WTC11 (cell line): ENCODE results near the gene LHX4. TPM values are rescaled to one million over a fixed set of nuclear protein-coding genes. Genes with fewer than 3 reads are reported as not detected.
A peak's percentile ranks its signal among the peaks of the same experiment; 100 is the strongest.

Experiments
- ATF2 ChIP-seq: sonication (generic); formaldehyde crosslinking; IDR thresholded peaks from 2 replicates; pipeline ENCODE4 v1.8.1; 2022; ENCODE audit warnings: low read depth, missing genetic modification reagents, borderline replicate concordance
- CREB1 ChIP-seq: sonication (generic); formaldehyde crosslinking; IDR thresholded peaks from 2 replicates; pipeline ENCODE4 v1.8.0; 2023; ENCODE audit warnings: mild to moderate bottlenecking, missing genetic modification reagents
- FOXK1 ChIP-seq: sonication (generic); formaldehyde crosslinking; IDR thresholded peaks from 2 replicates; pipeline ENCODE4 v1.8.0; 2022; ENCODE audit warnings: mild to moderate bottlenecking, moderate library complexity, missing genetic modification reagents
- FOXP1 ChIP-seq: sonication (generic); formaldehyde crosslinking; IDR thresholded peaks from 2 replicates; pipeline ENCODE4 v1.8.0; 2022; ENCODE audit warnings: missing genetic modification reagents, mild to moderate bottlenecking, moderate library complexity, borderline replicate concordance
- IRF2 ChIP-seq: sonication (generic); formaldehyde crosslinking; IDR thresholded peaks from 2 replicates; pipeline ENCODE4 v1.8.0; 2022; ENCODE audit warnings: low read depth, missing genetic modification reagents, borderline replicate concordance
- MXD4 ChIP-seq: fragments of 250-450 bp; sonication (Bioruptor Pico); IDR thresholded peaks from 2 replicates; pipeline ENCODE4 v1.8.0; 2021; ENCODE audit warnings: mild to moderate bottlenecking, moderate library complexity, borderline replicate concordance
- NFATC4 ChIP-seq: fragments of 250-450 bp; sonication (Bioruptor Pico); IDR thresholded peaks from 2 replicates; pipeline ENCODE4 v1.9.0; 2021; ENCODE audit warnings: mild to moderate bottlenecking
- NR2C2 ChIP-seq: sonication (generic); formaldehyde crosslinking; IDR thresholded peaks from 2 replicates; pipeline ENCODE4 v1.8.0; 2022; ENCODE audit warnings: mild to moderate bottlenecking, missing genetic modification reagents
- NR3C1 ChIP-seq: sonication (generic); formaldehyde crosslinking; conservative IDR thresholded peaks from 2 replicates; pipeline ENCODE4 v1.8.1; 2023; ENCODE audit warnings: low read depth, mild to moderate bottlenecking, missing genetic modification reagents
- PRRX2 ChIP-seq: fragments of 250-450 bp; sonication (Bioruptor Pico); IDR thresholded peaks from 2 replicates; pipeline ENCODE4 v1.8.0; 2021; ENCODE audit warnings: mild to moderate bottlenecking
- SMAD3 ChIP-seq: sonication (generic); formaldehyde crosslinking; IDR thresholded peaks from 2 replicates; pipeline ENCODE4 v1.8.0; 2022; ENCODE audit warnings: missing genetic modification reagents, mild to moderate bottlenecking, borderline replicate concordance
- SP1 ChIP-seq: sonication (generic); formaldehyde crosslinking; conservative IDR thresholded peaks from 2 replicates; pipeline ENCODE4 v1.8.1; 2022; ENCODE audit warnings: missing genetic modification reagents
- TCF7 ChIP-seq: sonication (generic); formaldehyde crosslinking; IDR thresholded peaks from 2 replicates; pipeline ENCODE4 v1.8.0; 2022; ENCODE audit warnings: mild to moderate bottlenecking, low read depth, missing genetic modification reagents, moderate library complexity
- USF2 ChIP-seq: sonication (generic); formaldehyde crosslinking; IDR thresholded peaks from 2 replicates; pipeline ENCODE4 v1.8.1; 2023; ENCODE audit warnings: mild to moderate bottlenecking, missing genetic modification reagents, moderate library complexity
- ZNF532 ChIP-seq: fragments of 250-450 bp; sonication (Bioruptor Pico); IDR thresholded peaks from 2 replicates; pipeline ENCODE4 v1.9.0; 2021; ENCODE audit warnings: mild to moderate bottlenecking, borderline replicate concordance
- total RNA-seq: library from RNA; stranded (reverse); gene quantifications from 3 replicates; pipeline ENCODE4 v1.2.3, GENCODE V29; 2021
- TF ChIP-seq, protein P1 (sequence below): sonication (generic); formaldehyde crosslinking; IDR thresholded peaks from 2 replicates; pipeline ENCODE4 v1.8.0; 2022; ENCODE audit warnings: missing genetic modification reagents
- TF ChIP-seq, protein P2 (sequence below): sonication (generic); formaldehyde crosslinking; IDR thresholded peaks from 2 replicates; pipeline ENCODE4 v1.8.0; 2022; ENCODE audit warnings: mild to moderate bottlenecking, missing genetic modification reagents
- TF ChIP-seq, protein P3 (sequence below): sonication (generic); formaldehyde crosslinking; IDR thresholded peaks from 2 replicates; pipeline ENCODE4 v1.8.1; 2023; ENCODE audit warnings: mild to moderate bottlenecking, missing genetic modification reagents, moderate library complexity
- TF ChIP-seq, protein P4 (sequence below): sonication (generic); formaldehyde crosslinking; IDR thresholded peaks from 2 replicates; pipeline ENCODE4 v1.8.0; 2023; ENCODE audit warnings: missing genetic modification reagents, mild to moderate bottlenecking, borderline replicate concordance

LHX4 gene
- total RNA-seq, 1 experiment from 2014 or later, result 19.2 TPM

GRCh38 chr1:180229483-180230415, at the start of gene LHX4 (continued):
- TF ChIP-seq SMAD3 (CRISPR knock-in tag), result 0 out of 2 replicates have a peak, but pooled peaks have one; percentile 13
- peak; percentile 18; the same call in 1 of the 2 replicates for TF ChIP-seq SP1 (CRISPR knock-in tag)
- no peak for TF ChIP-seq ZNF532
- TF ChIP-seq, protein P1, sequence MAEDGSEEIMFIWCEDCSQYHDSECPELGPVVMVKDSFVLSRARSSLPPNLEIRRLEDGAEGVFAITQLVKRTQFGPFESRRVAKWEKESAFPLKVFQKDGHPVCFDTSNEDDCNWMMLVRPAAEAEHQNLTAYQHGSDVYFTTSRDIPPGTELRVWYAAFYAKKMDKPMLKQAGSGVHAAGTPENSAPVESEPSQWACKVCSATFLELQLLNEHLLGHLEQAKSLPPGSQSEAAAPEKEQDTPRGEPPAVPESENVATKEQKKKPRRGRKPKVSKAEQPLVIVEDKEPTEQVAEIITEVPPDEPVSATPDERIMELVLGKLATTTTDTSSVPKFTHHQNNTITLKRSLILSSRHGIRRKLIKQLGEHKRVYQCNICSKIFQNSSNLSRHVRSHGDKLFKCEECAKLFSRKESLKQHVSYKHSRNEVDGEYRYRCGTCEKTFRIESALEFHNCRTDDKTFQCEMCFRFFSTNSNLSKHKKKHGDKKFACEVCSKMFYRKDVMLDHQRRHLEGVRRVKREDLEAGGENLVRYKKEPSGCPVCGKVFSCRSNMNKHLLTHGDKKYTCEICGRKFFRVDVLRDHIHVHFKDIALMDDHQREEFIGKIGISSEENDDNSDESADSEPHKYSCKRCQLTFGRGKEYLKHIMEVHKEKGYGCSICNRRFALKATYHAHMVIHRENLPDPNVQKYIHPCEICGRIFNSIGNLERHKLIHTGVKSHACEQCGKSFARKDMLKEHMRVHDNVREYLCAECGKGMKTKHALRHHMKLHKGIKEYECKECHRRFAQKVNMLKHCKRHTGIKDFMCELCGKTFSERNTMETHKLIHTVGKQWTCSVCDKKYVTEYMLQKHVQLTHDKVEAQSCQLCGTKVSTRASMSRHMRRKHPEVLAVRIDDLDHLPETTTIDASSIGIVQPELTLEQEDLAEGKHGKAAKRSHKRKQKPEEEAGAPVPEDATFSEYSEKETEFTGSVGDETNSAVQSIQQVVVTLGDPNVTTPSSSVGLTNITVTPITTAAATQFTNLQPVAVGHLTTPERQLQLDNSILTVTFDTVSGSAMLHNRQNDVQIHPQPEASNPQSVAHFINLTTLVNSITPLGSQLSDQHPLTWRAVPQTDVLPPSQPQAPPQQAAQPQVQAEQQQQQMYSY (CRISPR knock-in tag), result no peak
- TF ChIP-seq ATF2 (CRISPR knock-in tag), result no peak
- no peak for TF ChIP-seq NFATC4 (CRISPR knock-in tag)
- TF ChIP-seq PRRX2 (CRISPR knock-in tag), result no peak
- no peak for TF ChIP-seq CREB1 (CRISPR knock-in tag)
- TF ChIP-seq USF2 (CRISPR knock-in tag), result no peak
- no peak for TF ChIP-seq MXD4 (CRISPR knock-in tag)
- no peak for TF ChIP-seq TCF7
- no peak for TF ChIP-seq FOXP1
- no peak for TF ChIP-seq FOXK1 (CRISPR knock-in tag)
- TF ChIP-seq IRF2 (CRISPR knock-in tag), result no peak
- no peak for TF ChIP-seq NR2C2
- TF ChIP-seq, protein P2, sequence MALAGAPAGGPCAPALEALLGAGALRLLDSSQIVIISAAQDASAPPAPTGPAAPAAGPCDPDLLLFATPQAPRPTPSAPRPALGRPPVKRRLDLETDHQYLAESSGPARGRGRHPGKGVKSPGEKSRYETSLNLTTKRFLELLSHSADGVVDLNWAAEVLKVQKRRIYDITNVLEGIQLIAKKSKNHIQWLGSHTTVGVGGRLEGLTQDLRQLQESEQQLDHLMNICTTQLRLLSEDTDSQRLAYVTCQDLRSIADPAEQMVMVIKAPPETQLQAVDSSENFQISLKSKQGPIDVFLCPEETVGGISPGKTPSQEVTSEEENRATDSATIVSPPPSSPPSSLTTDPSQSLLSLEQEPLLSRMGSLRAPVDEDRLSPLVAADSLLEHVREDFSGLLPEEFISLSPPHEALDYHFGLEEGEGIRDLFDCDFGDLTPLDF (CRISPR knock-in tag), result no peak
- TF ChIP-seq, protein P3, sequence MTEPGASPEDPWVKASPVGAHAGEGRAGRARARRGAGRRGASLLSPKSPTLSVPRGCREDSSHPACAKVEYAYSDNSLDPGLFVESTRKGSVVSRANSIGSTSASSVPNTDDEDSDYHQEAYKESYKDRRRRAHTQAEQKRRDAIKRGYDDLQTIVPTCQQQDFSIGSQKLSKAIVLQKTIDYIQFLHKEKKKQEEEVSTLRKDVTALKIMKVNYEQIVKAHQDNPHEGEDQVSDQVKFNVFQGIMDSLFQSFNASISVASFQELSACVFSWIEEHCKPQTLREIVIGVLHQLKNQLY (CRISPR knock-in tag), result no peak
- TF ChIP-seq, protein P4, sequence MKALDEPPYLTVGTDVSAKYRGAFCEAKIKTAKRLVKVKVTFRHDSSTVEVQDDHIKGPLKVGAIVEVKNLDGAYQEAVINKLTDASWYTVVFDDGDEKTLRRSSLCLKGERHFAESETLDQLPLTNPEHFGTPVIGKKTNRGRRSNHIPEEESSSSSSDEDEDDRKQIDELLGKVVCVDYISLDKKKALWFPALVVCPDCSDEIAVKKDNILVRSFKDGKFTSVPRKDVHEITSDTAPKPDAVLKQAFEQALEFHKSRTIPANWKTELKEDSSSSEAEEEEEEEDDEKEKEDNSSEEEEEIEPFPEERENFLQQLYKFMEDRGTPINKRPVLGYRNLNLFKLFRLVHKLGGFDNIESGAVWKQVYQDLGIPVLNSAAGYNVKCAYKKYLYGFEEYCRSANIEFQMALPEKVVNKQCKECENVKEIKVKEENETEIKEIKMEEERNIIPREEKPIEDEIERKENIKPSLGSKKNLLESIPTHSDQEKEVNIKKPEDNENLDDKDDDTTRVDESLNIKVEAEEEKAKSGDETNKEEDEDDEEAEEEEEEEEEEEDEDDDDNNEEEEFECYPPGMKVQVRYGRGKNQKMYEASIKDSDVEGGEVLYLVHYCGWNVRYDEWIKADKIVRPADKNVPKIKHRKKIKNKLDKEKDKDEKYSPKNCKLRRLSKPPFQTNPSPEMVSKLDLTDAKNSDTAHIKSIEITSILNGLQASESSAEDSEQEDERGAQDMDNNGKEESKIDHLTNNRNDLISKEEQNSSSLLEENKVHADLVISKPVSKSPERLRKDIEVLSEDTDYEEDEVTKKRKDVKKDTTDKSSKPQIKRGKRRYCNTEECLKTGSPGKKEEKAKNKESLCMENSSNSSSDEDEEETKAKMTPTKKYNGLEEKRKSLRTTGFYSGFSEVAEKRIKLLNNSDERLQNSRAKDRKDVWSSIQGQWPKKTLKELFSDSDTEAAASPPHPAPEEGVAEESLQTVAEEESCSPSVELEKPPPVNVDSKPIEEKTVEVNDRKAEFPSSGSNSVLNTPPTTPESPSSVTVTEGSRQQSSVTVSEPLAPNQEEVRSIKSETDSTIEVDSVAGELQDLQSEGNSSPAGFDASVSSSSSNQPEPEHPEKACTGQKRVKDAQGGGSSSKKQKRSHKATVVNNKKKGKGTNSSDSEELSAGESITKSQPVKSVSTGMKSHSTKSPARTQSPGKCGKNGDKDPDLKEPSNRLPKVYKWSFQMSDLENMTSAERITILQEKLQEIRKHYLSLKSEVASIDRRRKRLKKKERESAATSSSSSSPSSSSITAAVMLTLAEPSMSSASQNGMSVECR (CRISPR knock-in tag), result no peak
- TF ChIP-seq NR3C1 (CRISPR knock-in tag), result no peak
